ENCODE results near the gene B4GALNT4.

GRCh38 chr11:398826-399225, 29.5 kb downstream of the B4GALNT4 start:
- TF ChIP-seq GATA2 (IDR thresholded peaks at IDR 0.05; ENCODE audit: low read depth, low read length) (no peak), GATA3 (IDR thresholded peaks at IDR 0.05; ENCODE audit: low read depth, low read length) (no peak)

Measured in SH-SY5Y (cell line).